Fibroblast of mammary gland (primary cell): ENCODE results near the gene CTNNA3.

Experiments used
- DNase-seq: peaks from one replicate; pipeline ENCODE4 v3.0.0-alpha.2; 2010; ENCODE audit warnings: low read depth
- H3K4me3 ChIP-seq: 2 replicates; pipeline ENCODE4 v1.5.1; 2011; ENCODE audit warnings: low read depth, mild to moderate bottlenecking, low read length, moderate library complexity; ENCODE audit not compliant: control insufficient read depth
- CTCF ChIP-seq: conservative IDR thresholded peaks from 2 replicates; pipeline ENCODE4 v1.5.1; 2011; ENCODE audit warnings: low read depth, low read length, inconsistent platforms; ENCODE audit not compliant: control insufficient read depth, insufficient read depth

The CTNNA3 gene

DNA sequence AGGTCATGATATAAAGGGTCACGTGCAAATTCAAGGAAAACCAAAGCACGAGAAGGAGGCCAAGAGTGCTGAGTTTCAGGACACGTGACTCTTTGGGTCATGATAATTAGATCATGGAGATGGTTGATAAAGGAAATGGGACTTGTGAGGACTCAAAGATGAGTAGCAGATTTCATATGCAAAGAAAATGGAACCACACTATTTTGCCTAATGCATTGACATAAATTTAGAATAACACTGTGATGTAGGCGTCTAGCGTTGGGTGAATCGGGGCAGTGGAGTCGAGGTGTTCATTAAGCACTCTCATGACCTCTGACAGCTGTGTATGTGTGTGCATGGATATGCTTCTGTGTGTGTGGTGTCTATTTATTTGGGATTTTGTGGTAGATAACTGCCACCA is 1795.7 kb downstream of the CTNNA3 start:
- H3K4me3 ChIP-seq = no peak overlapping the region
- TF ChIP-seq CTCF = no peak
- no peak for DNase-seq

DNA sequence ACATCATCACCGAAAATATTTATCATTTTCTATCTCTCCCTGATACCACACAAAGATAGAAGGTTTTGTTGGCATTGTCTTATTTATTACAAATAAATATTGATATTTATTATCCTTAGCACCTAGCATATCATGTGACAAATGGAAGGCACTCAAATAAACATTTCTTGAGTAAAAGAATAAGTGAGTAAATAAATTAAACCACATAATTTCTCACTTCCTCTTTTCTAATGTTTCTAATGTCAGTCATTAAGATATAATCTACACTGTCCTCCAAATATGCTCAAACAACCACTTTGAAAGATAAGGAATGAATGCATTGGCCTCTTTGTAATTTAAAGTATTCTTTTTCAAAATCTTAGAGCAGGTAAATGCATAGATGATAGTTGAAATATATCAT is 1797.9 kb downstream of the CTNNA3 start:
- H3K4me3 ChIP-seq = no peak overlapping the region
- no peak for DNase-seq
- no peak for TF ChIP-seq CTCF

GRCh38 chr10:65894961-65895360 is 1801.0 kb downstream of the CTNNA3 start:
- no peak for DNase-seq
- no peak for TF ChIP-seq CTCF
- H3K4me3 ChIP-seq = no peak overlapping the region

DNA sequence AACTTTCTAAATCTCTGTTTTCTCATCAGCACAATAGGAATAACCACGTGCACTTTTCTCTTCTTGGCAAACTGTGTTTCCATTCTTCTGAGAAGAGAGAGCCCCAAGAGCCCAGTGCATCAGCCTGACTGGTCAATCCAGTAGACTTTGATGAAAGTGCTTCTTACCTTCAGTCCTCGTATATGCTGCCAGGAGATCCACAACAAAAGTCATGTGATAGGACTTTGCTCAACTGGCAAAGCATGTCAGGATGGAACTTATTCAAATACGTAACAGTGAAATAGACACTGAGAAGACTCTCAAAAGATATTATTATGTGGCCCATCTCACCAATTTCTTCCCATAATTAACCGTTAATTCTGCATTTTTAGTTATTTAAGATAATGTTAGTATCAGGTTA is 1801.6 kb downstream of the CTNNA3 start:
- H3K4me3 ChIP-seq = no peak overlapping the region
- TF ChIP-seq CTCF = no peak
- DNase-seq = no peak

- no peak for TF ChIP-seq CTCF
- no peak for DNase-seq
Observed at GRCh38 chr10:65893676-65894075, 1802.3 kb downstream of the CTNNA3 start.

DNA sequence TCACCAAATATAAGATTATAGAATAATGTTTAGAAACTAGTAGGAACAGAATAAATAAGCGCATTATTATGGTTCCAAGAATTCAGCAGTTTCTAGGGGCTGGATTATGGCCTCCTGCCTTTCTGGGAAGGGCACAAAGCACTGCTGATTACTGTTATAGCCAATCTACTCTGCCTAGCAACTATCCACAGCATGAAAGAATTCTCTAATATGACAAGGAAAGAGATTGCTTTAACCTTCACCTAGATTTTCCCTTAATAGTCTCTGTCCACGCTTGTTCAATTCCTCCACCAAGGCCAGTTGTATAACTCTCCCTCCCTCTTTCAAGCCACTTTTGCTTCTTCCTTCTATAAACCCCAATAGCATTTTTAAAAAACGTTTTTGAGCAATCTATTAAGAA is 1803.7 kb downstream of the CTNNA3 start:
- no peak for TF ChIP-seq CTCF
- no peak for DNase-seq
- no peak overlapping the region for H3K4me3 ChIP-seq

More at GRCh38 chr10:65893676-65894075, 1802.3 kb downstream of the CTNNA3 start:
- H3K4me3 ChIP-seq = no peak overlapping the region
